Loucy (cell line): ENCODE results near the gene FOXO6.

Experiments used
- H2AFZ ChIP-seq: fragments of 200-600 bp; sonication (generic); 2 replicates; pipeline ENCODE4 v1.6.0; 2016; ENCODE audit warnings: antibody characterized with exemption, mild to moderate bottlenecking, low read length, moderate library complexity
- H3F3A ChIP-seq: fragments of 200-600 bp; 2 replicates; pipeline ENCODE4 v1.6.0; 2016; ENCODE audit warnings: antibody characterized with exemption, low read depth, mild to moderate bottlenecking
- H3K27me3 ChIP-seq: fragments of 200-600 bp; sonication (generic); 2 replicates; pipeline ENCODE4 v1.6.1; 2014; ENCODE audit warnings: low read length, mild to moderate bottlenecking; ENCODE audit not compliant: insufficient read depth, poor library complexity, severe bottlenecking
- H3K36me3 ChIP-seq: fragments of 200-600 bp; sonication (generic); 2 replicates; pipeline ENCODE4 v1.6.1; 2016; ENCODE audit warnings: low read length; ENCODE audit not compliant: insufficient read depth
- H3K4me1 ChIP-seq: fragments of 200-600 bp; sonication (generic); 2 replicates; pipeline ENCODE4 v1.5.1; 2014; ENCODE audit warnings: low read length, mild to moderate bottlenecking; ENCODE audit not compliant: insufficient read depth, poor library complexity, severe bottlenecking
- H3K4me2 ChIP-seq: fragments of 200-600 bp; sonication (generic); 2 replicates; pipeline ENCODE4 v1.6.0; 2014; ENCODE audit warnings: antibody characterized with exemption, low read length, low read depth, mild to moderate bottlenecking; ENCODE audit not compliant: poor library complexity, severe bottlenecking
- H3K4me3 ChIP-seq: fragments of 200-600 bp; sonication (generic); 2 replicates; pipeline ENCODE4 v1.5.1; 2014; ENCODE audit warnings: low read length, mild to moderate bottlenecking, mixed read lengths; ENCODE audit not compliant: poor library complexity, severe bottlenecking
- H3K79me2 ChIP-seq: fragments of 200-600 bp; sonication (generic); 2 replicates; pipeline ENCODE4 v1.6.1; 2014; ENCODE audit warnings: low read length; ENCODE audit not compliant: insufficient read depth
- H3K9ac ChIP-seq: fragments of 200-600 bp; sonication (generic); 2 replicates; pipeline ENCODE4 v1.6.0; 2014; ENCODE audit warnings: mild to moderate bottlenecking, low read depth, low read length, moderate library complexity; ENCODE audit not compliant: poor library complexity, severe bottlenecking
- H3K9me2 ChIP-seq: fragments of 200-600 bp; sonication (generic); replicated peaks from 2 replicates; pipeline ENCODE4 v1.6.1; 2016; ENCODE audit warnings: low read depth, low read length, mixed read lengths
- H3K9me3 ChIP-seq: fragments of 200-600 bp; sonication (generic); 2 replicates; pipeline ENCODE4 v1.6.1; 2014; ENCODE audit warnings: mild to moderate bottlenecking, antibody characterized with exemption, low read length, low read depth; ENCODE audit not compliant: insufficient read depth
- H4K20me1 ChIP-seq: fragments of 200-600 bp; sonication (generic); 2 replicates; pipeline ENCODE4 v1.6.0; 2014; ENCODE audit warnings: antibody characterized with exemption, low read length, mild to moderate bottlenecking; ENCODE audit not compliant: insufficient read depth, poor library complexity, severe bottlenecking
- CTCF ChIP-seq: fragments of 200-600 bp; sonication (generic); conservative IDR thresholded peaks from 2 replicates; pipeline ENCODE4 v1.5.1; 2014; ENCODE audit warnings: mild to moderate bottlenecking, antibody characterized with exemption, low read length
- EZH2phosphoT487 ChIP-seq: fragments of 200-600 bp; IDR thresholded peaks from 2 replicates; pipeline ENCODE4 v1.6.1; 2018; ENCODE audit warnings: antibody characterized with exemption, mild to moderate bottlenecking, moderate library complexity, borderline replicate concordance

FOXO6 gene

GRCh38 chr1:41400225-41400624 is 39.0 kb downstream of the FOXO6 start:
- TF ChIP-seq CTCF: no peak
- TF ChIP-seq EZH2phosphoT487: no peak
- no peaks in the 10 kb centered on the region for H3K79me2 ChIP-seq
- H2AFZ ChIP-seq: no peak overlapping the region
- H3K9me2 ChIP-seq: no peaks in the 10 kb centered on the region
- no peaks in the 10 kb centered on the region for H3K9me3 ChIP-seq
- H3K4me2 ChIP-seq: no peak overlapping the region
- peaks cover 26% of the 10 kb centered on the region for H3K4me1 ChIP-seq
- H3K27me3 ChIP-seq: no peaks in the 10 kb centered on the region
- H3K9ac ChIP-seq: no peak overlapping the region
- H4K20me1 ChIP-seq: no peaks in the 10 kb centered on the region
- H3K4me3 ChIP-seq: no peak overlapping the region
- no peaks in the 10 kb centered on the region for H3K36me3 ChIP-seq
- H3F3A ChIP-seq: no peaks in the 10 kb centered on the region

- Histone ChIP-seq H3K27me3 (no peaks in the 10 kb centered on the region), H3K4me2 (no peak overlapping the region), H3F3A (no peaks in the 10 kb centered on the region), H3K79me2 (no peaks in the 10 kb centered on the region), H4K20me1 (no peaks in the 10 kb centered on the region), H3K9me2 (no peaks in the 10 kb centered on the region), H3K9me3 (no peaks in the 10 kb centered on the region), H3K36me3 (no peaks in the 10 kb centered on the region), H2AFZ (no peak overlapping the region), H3K9ac (no peak overlapping the region), H3K4me1 (peaks cover 23% of the 10 kb centered on the region), H3K4me3 (no peak overlapping the region)
- TF ChIP-seq EZH2phosphoT487: no peak
- TF ChIP-seq CTCF: no peak
These were observed 40.7 kb downstream of the FOXO6 start for GRCh38 chr1:41401899-41402298.

GRCh38 chr1:41404308-41404761 is 43.1 kb downstream of the FOXO6 start:
- H3K36me3 ChIP-seq: no peaks in the 10 kb centered on the region
- no peak overlapping the region for H3K9ac ChIP-seq
- no peaks in the 10 kb centered on the region for H3K9me2 ChIP-seq
- TF ChIP-seq CTCF (no peak), EZH2phosphoT487 (no peak)
- peak overlapping the region; percentile 18 for H3K4me3 ChIP-seq
- no peaks in the 10 kb centered on the region for H3K79me2 ChIP-seq
- peaks cover 23% of the 10 kb centered on the region for H3K4me1 ChIP-seq
- no peak overlapping the region for H2AFZ ChIP-seq
- H3K27me3 ChIP-seq: no peaks in the 10 kb centered on the region
- H4K20me1 ChIP-seq: no peaks in the 10 kb centered on the region
- peak overlapping the region; percentile 40 for H3K4me2 ChIP-seq
- H3K9me3 ChIP-seq: no peaks in the 10 kb centered on the region
- no peaks in the 10 kb centered on the region for H3F3A ChIP-seq
